ENCODE measurements around the gene PPP1CA. TPM values are rescaled to one million over a fixed set of nuclear protein-coding genes. Genes with fewer than 3 reads are reported as not detected.

PPP1CA gene
- total RNA-seq, 1 donor: 172 TPM

GRCh38 chr11:67434395-67434881 is 32.8 kb upstream of the PPP1CA start:
- DNase-seq (ENCODE audit: low read depth): no peak
- H3K4me3 ChIP-seq (ENCODE audit: low read depth, low read length): no peak overlapping the region
- TF ChIP-seq CTCF (IDR thresholded peaks at IDR 0.05; ENCODE audit: insufficient read depth, low read depth, low read length): no peak

DNA sequence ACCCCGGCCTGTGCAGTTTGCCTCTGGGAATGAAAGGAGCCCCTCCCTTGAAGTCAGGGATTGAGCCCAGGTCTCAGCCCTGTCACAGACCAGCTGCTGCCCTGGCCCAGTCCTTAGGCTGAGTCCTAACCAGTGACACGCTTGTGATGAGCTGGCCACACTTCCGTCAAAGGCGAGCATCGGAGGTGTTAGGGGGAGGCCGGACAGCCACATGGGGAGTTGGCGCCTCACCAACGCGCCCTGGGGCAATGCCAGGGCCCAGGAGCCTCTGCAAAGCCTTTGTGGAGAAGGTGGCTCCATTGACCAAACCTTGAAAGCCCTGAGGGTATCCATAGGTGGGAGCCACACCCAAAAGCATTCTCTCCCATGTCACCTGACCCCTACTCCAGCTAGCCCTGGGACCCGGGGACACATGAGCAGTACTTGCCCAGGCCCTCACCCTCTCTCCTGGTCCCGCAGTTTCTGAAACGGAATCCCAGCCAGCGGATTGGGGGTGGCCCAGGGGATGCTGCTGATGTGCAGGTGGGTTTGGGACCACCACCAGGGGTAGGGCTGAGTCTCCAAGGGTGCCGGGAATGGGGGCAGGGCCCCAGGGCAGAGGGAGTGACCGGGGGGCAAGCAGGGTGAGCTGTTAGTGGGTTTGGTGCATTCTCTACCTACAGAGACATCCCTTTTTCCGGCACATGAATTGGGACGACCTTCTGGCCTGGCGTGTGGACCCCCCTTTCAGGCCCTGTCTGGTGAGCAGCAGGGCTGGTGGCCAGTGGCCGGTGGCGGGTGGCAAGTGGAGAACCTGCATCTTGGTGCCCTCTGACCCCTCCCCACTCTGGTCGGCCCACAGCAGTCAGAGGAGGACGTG is 32.1 kb upstream of the PPP1CA start:
- no peak for TF ChIP-seq CTCF (IDR thresholded peaks at IDR 0.05; ENCODE audit: insufficient read depth, low read depth, low read length)
- no peak for DNase-seq (ENCODE audit: low read depth)
- H3K4me3 ChIP-seq (ENCODE audit: low read depth, low read length): no peak overlapping the region

- no peak for DNase-seq (ENCODE audit: low read depth)
- no peak overlapping the region for H3K4me3 ChIP-seq (ENCODE audit: low read depth, low read length)
- TF ChIP-seq CTCF (IDR thresholded peaks at IDR 0.05; ENCODE audit: insufficient read depth, low read depth, low read length): no peak
These were observed 31.1 kb upstream of the PPP1CA start for GRCh38 chr11:67432655-67433349.

- no peak for DNase-seq (ENCODE audit: low read depth)
- no peak overlapping the region for H3K4me3 ChIP-seq (ENCODE audit: low read depth, low read length)
- TF ChIP-seq CTCF (IDR thresholded peaks at IDR 0.05; ENCODE audit: insufficient read depth, low read depth, low read length): no peak
These were observed 29.9 kb upstream of the PPP1CA start for GRCh38 chr11:67431346-67432249.

- H3K4me3 ChIP-seq (ENCODE audit: low read depth, low read length): no peak overlapping the region
- no peak for TF ChIP-seq CTCF (IDR thresholded peaks at IDR 0.05; ENCODE audit: insufficient read depth, low read depth, low read length)
- no peak for DNase-seq (ENCODE audit: low read depth)
These were observed 28.1 kb upstream of the PPP1CA start for GRCh38 chr11:67429722-67430121.

DNA sequence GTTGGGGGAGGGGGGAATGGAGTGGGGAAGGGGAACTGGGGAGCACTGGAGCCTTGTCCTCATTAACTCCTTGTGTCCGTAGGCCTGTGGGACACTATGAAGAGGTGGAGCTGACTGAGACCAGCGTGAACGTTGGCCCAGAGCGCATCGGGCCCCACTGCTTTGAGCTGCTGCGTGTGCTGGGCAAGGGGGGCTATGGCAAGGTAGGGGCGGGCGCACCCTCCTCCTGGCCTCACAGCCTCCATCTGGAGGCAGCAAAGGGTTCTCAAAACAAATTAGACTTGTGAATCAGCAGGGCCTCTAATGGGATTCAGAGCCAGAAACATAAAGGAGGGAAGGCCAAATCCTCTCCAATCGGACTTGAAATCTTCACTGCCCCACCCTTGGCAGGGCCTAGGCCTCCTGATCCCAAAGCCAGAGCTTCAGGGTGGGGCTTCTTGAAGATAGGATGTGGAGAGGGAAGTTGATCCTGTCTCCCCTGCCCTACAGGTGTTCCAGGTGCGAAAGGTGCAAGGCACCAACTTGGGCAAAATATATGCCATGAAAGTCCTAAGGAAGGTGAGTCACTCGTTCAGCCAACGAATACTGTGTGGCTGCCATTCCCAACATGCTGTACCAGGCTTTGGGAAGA is 27.5 kb upstream of the PPP1CA start:
- TF ChIP-seq CTCF (IDR thresholded peaks at IDR 0.05; ENCODE audit: insufficient read depth, low read depth, low read length): no peak
- H3K4me3 ChIP-seq (ENCODE audit: low read depth, low read length): peak overlapping the region; percentile 75
- DNase-seq (ENCODE audit: low read depth): no peak

Measured in fibroblast of villous mesenchyme (primary cell).